Retinal pigment epithelial cell (primary cell): Measurements from ENCODE around the gene SCYL1.

ENCODE experiments used
- DNase-seq: peaks from one replicate; pipeline ENCODE4 v3.0.0-alpha.2; 2010; ENCODE audit warnings: low read depth
- H3K4me3 ChIP-seq: 2 replicates; pipeline ENCODE4 v1.5.1; 2011; ENCODE audit warnings: mild to moderate bottlenecking, low read length, control low read depth, moderate library complexity
- TF ChIP-seq, protein P1 (sequence below): conservative IDR thresholded peaks from 2 replicates; pipeline ENCODE4 v1.5.1; 2011; ENCODE audit warnings: low read depth, low read length, control low read depth, inconsistent platforms

The SCYL1 gene

DNA sequence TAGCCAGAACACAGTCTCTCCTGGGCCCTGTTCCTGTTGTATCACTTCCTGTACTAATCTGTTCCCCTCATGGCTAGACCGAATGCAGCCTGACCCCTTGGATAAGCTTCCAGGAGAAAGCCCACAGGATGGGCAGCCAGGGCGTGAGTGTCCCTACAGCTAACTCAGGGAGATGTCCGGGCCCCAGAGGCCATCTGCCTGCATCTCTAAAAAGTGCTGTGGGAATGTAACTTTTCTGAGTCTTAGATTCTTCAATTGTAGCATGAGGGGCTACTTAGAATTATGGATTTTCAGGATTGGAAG, 33.8 kb upstream of the SCYL1 start:
- TF ChIP-seq, protein P1, sequence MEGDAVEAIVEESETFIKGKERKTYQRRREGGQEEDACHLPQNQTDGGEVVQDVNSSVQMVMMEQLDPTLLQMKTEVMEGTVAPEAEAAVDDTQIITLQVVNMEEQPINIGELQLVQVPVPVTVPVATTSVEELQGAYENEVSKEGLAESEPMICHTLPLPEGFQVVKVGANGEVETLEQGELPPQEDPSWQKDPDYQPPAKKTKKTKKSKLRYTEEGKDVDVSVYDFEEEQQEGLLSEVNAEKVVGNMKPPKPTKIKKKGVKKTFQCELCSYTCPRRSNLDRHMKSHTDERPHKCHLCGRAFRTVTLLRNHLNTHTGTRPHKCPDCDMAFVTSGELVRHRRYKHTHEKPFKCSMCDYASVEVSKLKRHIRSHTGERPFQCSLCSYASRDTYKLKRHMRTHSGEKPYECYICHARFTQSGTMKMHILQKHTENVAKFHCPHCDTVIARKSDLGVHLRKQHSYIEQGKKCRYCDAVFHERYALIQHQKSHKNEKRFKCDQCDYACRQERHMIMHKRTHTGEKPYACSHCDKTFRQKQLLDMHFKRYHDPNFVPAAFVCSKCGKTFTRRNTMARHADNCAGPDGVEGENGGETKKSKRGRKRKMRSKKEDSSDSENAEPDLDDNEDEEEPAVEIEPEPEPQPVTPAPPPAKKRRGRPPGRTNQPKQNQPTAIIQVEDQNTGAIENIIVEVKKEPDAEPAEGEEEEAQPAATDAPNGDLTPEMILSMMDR: no peak
- DNase-seq: no peak
- no peak overlapping the region for H3K4me3 ChIP-seq

DNA sequence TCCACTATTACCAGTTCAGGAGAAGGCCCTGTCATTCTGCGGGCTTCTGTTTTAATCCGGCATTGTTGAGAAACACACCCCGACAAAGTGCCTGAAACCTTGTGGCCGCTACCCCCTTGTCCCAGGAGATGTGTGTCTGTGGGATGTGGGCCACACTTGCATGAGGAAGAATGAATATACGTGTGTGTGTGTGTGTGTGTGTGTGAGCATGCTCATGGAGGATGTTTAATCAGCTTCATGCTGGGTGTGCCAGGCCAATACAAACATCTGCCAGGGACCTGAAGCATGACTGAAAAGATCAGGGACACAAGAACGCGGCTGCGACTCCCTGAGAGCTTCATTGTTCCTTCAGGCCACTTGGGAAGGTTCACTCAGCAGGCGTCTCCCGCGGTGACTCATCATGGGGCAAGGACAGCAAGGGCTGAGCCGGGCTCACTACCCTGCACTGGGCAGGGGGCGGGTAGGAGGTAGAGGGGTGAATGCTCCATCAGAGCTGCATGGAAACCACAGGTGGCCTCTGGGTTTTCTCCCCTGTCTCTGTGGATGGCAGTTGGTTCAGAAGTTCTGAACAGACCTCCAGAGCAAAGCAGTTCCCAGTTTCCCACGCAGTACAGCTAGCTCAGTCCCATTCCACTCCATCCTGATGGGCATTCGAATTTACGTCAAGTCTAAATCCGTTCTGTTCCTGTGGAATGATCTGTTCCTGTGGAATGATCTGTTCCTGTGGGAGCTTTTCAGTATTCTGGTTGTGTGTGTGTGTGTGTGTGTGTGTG, 33.1 kb upstream of the SCYL1 start:
- DNase-seq: peak; percentile 87
- H3K4me3 ChIP-seq: no peak overlapping the region
- TF ChIP-seq, protein P1: no peak

DNA sequence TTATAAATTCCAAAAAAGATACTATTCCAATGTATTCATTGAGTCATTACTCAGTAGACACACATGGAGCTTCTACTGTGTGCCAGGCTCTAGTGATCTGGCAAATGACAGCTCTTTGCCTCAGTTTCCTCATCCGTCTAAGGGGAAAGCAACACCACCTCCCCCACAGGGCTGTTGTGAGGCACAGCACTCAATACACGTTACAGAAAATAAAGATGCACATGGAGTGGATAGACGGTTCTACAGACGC, 32.6 kb upstream of the SCYL1 start:
- H3K4me3 ChIP-seq: no peak overlapping the region
- no peak for DNase-seq

DNA sequence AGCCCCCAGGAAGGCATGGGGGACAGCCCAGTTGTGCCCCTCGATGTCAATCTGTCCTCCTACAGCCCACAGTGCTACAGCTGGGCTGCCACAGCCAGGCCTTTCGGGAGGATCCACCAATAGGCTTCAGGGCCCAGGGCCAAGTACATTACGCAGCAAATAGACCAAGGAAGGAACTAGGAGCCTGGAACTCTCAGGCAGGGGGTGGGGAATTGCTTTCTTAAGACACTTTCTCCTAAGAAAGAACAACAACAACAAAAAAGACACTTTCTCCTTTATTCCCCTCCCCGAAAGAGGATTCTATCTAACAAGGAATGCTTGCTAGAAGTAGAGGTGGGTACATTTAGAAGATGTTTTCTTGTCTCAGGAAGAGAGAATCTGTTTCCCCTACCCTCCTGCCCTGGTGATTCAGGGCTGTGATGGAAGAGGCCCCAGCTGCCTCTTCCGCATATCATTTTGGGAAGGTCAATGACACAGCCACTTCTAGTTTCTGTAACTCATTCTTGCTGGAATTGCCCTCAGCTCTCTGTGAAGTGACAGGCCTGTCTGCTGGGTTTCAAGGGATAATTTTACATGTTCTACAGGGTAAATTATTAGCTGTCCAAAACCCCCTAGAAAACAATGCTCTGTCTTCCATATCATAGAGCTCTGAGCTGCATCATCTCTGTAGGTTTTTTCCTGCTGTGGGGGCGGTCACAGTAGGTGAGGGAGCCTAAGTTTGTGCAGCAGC, 32.1 kb upstream of the SCYL1 start:
- no peak for DNase-seq
- TF ChIP-seq, protein P1: no peak
- H3K4me3 ChIP-seq: no peak overlapping the region

More for the DNA sequence above, 32.6 kb upstream of the SCYL1 start:
- TF ChIP-seq, protein P1: no peak

DNA sequence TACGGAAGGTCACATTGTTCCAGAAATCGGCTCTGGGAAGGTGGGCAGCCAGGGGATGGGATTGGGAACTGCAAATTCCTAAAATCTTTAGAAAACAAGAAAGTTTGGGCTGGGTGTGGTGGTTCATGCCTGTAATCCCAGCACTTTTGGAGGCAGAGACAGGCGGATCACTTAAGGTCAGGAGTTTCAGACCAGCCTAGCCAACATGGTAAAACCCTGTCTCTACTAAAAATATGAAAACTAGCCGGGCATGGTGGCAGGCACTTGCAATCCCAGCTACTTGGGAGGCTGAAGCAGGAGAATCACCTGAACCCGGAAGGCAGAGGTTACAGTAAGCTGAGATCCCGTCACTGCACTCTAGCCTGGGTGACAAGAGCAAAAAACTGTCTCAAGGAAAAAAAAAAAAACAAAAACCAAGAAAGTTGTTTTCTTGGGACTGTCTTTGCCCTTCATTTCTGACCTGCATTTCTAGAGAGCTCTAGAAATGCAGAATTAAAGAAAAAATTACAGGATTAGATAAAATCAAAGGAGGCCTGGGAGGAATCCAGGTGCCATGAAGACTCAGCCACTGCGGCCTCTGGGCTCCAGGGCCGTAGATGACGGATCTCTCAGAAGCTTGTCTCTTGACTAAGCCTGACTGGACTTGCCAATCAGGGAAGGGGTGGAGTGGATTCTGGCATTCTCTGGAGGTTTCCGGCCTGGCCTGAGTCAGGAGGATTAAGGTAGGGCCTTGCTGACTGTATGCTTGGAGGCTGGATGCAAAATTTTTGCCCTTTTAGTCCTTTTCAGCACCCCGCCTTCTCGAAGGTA, 31.3 kb upstream of the SCYL1 start:
- H3K4me3 ChIP-seq: no peak overlapping the region
- TF ChIP-seq, protein P1: no peak
- DNase-seq: peak; percentile 99

DNA sequence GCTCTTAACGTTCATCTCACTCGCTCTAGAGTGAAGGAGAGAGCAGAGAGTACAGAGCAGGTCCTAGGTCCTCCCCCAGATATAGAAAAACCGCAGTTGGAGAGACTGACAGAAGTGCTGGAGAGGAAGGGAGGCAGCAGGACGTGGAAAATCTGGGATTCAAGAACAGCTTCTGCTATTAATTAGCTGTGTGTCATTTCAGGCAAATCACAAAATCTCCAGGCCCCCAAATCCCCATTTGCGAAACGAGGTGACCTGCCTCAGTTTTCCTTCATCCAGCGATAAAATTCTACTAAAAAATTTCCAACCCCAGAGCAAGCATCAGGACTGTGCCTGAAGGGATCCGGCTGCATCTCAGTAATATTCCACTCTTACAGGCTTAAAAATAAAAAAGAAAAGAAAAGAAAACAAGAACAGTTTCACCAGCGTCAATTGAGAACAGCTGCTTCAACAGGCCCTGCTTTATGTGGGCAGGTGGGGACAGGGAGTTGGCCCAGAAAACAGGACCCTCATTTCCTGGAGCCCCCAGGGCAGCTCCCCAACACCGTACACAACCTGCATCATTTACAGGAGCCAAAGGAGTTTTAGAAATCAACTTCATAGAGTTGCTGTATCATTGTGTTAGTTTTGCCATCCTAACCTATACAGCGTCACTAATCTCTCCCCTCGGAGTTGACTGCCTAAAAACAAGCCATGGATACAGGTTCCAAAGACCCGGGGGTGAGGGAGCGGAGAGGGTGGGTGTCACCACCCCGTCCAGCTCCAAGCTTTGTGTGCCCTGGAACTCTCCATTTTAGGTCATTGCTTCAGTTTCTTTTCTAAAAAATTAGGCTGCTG, 28.4 kb upstream of the SCYL1 start:
- TF ChIP-seq, protein P1: no peak
- no peak for DNase-seq
- peak overlapping the region; percentile 17 for H3K4me3 ChIP-seq
